DOHH2 (cell line): ENCODE results near the gene NBEAL1.
"Not testable (repeated sequence)": the region's sequence is repeated elsewhere in the genome, so short reads cannot be mapped to it uniquely, and the experiment has no call there.

Experiments
- EZH2phosphoT487 ChIP-seq: fragments of 200-600 bp; sonication (generic); IDR thresholded peaks from 2 replicates; pipeline ENCODE4 v1.6.1; 2017; ENCODE audit warnings: borderline replicate concordance, mild to moderate bottlenecking, antibody characterized with exemption, low read length, moderate library complexity, mixed read lengths
- TF ChIP-seq, protein P1 (sequence below): fragments of 200-600 bp; sonication (generic); IDR thresholded peaks from one replicate; pipeline ENCODE4 v1.5.1; 2014; ENCODE audit warnings: antibody characterized with exemption, mild to moderate bottlenecking, low read depth, low read length; ENCODE audit not compliant: poor library complexity, severe bottlenecking

DNA sequence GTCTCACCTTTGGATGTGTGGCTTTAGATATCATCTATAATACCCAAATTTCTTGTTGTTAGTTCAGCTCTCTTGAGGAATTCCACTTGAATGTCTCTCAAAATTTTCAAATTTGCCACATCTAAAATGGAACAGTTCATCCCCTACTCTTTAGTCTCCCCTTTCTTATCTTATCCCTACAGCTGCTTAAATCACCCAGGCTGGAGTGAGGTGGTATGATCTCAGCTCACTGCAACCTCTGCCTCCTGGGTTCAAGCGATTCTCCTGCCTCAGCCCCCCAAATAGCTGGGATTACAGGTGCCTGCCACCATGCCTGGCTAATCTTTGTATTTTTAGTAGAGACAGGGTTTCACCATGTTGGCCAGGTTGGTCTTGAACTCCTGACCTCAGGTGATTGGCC lies 71.7 kb downstream of the NBEAL1 start:
- TF ChIP-seq, protein P1, sequence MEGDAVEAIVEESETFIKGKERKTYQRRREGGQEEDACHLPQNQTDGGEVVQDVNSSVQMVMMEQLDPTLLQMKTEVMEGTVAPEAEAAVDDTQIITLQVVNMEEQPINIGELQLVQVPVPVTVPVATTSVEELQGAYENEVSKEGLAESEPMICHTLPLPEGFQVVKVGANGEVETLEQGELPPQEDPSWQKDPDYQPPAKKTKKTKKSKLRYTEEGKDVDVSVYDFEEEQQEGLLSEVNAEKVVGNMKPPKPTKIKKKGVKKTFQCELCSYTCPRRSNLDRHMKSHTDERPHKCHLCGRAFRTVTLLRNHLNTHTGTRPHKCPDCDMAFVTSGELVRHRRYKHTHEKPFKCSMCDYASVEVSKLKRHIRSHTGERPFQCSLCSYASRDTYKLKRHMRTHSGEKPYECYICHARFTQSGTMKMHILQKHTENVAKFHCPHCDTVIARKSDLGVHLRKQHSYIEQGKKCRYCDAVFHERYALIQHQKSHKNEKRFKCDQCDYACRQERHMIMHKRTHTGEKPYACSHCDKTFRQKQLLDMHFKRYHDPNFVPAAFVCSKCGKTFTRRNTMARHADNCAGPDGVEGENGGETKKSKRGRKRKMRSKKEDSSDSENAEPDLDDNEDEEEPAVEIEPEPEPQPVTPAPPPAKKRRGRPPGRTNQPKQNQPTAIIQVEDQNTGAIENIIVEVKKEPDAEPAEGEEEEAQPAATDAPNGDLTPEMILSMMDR, result not testable (repeated sequence)
- TF ChIP-seq EZH2phosphoT487, result not testable (repeated sequence)
